ENCODE data around the gene PPP2R5E. TPM values are rescaled to one million over a fixed set of nuclear protein-coding genes. Genes with fewer than 3 reads are reported as not detected.

PPP2R5E gene
- total and polyA plus RNA-seq, 8 donors: 33.4 to 45.3 (median 38.5) TPM

- Histone ChIP-seq H3K4me3 (no peak overlapping the region), H3K36me3 (no peaks in the 10 kb centered on the region), H3K27ac (no peak overlapping the region), H3K4me1 (no peaks in the 10 kb centered on the region), H3K27me3 (no peaks in the 10 kb centered on the region), H3K9me3 (peaks cover 0 to 10% of the 10 kb centered on the region in 2 donors)
- TF ChIP-seq CTCF (IDR thresholded peaks at IDR 0.05): no peak
- ATAC-seq: no peak
- intact Hi-C loops (cut with DNase I): no loop called here
- DNase-seq: no peak
Observed at GRCh38 chr14:63367742-63368364, 175.3 kb downstream of the PPP2R5E start.

- DNase-seq: no peak
- no peaks in the 10 kb centered on the region for H3K27me3 ChIP-seq
- intact Hi-C loops (cut with DNase I): no loop called here
- H3K4me1 ChIP-seq: no peaks in the 10 kb centered on the region
- no peak for TF ChIP-seq CTCF (IDR thresholded peaks at IDR 0.05)
- peaks cover 0 to 4% of the 10 kb centered on the region in 2 donors for H3K9me3 ChIP-seq
- no peak overlapping the region for H3K27ac ChIP-seq
- ATAC-seq: no peak
- H3K36me3 ChIP-seq: no peaks in the 10 kb centered on the region
- H3K4me3 ChIP-seq: no peak overlapping the region
Observed at GRCh38 chr14:63362389-63362819, 180.8 kb downstream of the PPP2R5E start.

GRCh38 chr14:63361790-63362189 is 181.4 kb downstream of the PPP2R5E start:
- Histone ChIP-seq H3K27me3 (no peaks in the 10 kb centered on the region), H3K27ac (no peak overlapping the region), H3K9me3 (peaks cover 0 to 4% of the 10 kb centered on the region in 2 donors), H3K4me3 (no peak overlapping the region), H3K4me1 (no peaks in the 10 kb centered on the region), H3K36me3 (no peaks in the 10 kb centered on the region)
- no peak for DNase-seq
- no peak for ATAC-seq
- intact Hi-C loops (cut with DNase I): no loop called here
- no peak for TF ChIP-seq CTCF (IDR thresholded peaks at IDR 0.05)

- intact Hi-C loops (cut with DNase I): no loop called here
- no peak for DNase-seq
- Histone ChIP-seq H3K27ac (no peak overlapping the region), H3K4me1 (no peaks in the 10 kb centered on the region), H3K36me3 (no peaks in the 10 kb centered on the region), H3K4me3 (no peak overlapping the region), H3K27me3 (no peaks in the 10 kb centered on the region), H3K9me3 (no peaks in the 10 kb centered on the region)
- TF ChIP-seq CTCF (IDR thresholded peaks at IDR 0.05): no peak
- no peak for ATAC-seq
Observed at GRCh38 chr14:63357841-63358240, 185.3 kb downstream of the PPP2R5E start.

GRCh38 chr14:63345826-63346225 is 197.4 kb downstream of the PPP2R5E start:
- TF ChIP-seq CTCF (IDR thresholded peaks at IDR 0.05): no peak
- ATAC-seq: no peak
- Histone ChIP-seq H3K4me3 (no peak overlapping the region), H3K36me3 (no peaks in the 10 kb centered on the region), H3K9me3 (no peaks in the 10 kb centered on the region), H3K27me3 (no peaks in the 10 kb centered on the region), H3K4me1 (no peaks in the 10 kb centered on the region), H3K27ac (no peak overlapping the region)
- DNase-seq: no peak
- intact Hi-C loops (cut with DNase I): no loop called here

All from left lung (tissue), 10 donors.